ENCODE measurements around the gene CACNA1I. TPM values are rescaled to one million over a fixed set of nuclear protein-coding genes. Genes with fewer than 3 reads are reported as not detected.
A peak's percentile ranks its signal among the peaks of the same experiment; 100 is the strongest.

CACNA1I gene
- total and polyA plus RNA-seq, 3 experiments from 2014 or later, result 0.71 to 4.6 (median 4.6) TPM

DNA sequence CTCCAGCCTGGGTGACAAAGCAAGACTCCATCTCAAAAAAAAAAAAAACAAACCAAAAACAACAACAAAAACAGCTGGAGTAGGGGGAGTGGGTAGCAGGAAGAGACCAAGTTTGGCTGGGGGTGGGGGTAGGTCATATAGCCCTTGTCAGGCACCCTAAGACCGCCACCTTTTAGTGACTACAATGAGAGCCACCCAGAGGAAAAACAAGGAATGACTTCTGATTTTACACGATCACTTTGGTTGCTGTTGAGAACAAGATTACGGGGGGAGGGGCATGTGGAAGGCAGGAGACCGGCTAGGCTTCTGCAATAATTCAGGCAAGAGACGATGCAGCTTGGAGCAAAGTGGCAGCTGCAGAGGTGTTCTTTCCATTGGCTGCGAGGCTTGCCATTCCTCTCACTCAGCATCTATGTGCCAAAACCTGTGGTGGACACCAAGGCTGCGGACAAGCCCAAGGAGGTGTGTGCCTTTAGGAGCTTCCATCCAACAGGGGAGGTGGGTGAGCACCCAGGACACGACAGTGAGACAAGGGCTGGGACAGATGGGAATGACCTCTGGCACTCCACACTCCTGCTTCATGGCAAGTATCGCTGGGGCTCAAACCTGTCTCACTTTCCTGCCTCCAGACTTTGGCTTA is 39.7 kb upstream of the CACNA1I start:
- peaks cover 70% of the 10 kb centered on the region for H3K4me1 ChIP-seq (ENCODE audit: insufficient read depth, low read length)
- no peak overlapping the region for H3K27ac ChIP-seq (ENCODE audit: low read depth, low read length)
- Mint-ChIP-seq H3K4me1 (peaks cover 56 to 76% (median 73%) of the 10 kb centered on the region in 3 donors), H3K27me3 (no peaks in the 10 kb centered on the region), H3K27ac (peak overlapping the region in 7 of 8 donors; percentile 66 to 97 (median 87)), H3K4me3 (peak overlapping the region; percentile 87 to 97 (median 93)), H3K9me3 (no peaks in the 10 kb centered on the region), H3K36me3 (peaks cover 0 to 45% (median 3%) of the 10 kb centered on the region in 3 donors)
- no peaks in the 10 kb centered on the region for H3K9me3 ChIP-seq (ENCODE audit: low read length)
- peak in 1 of 5 donors; percentile 52 for DNase-seq
- POLR2A ChIA-PET, result interaction anchor here (0.6 to 2.3 kb wide), 6 partner anchors 10 to 513 kb away, joined by 3 to 33 read pairs (median 4); partner anchors contain the start of gene ATF4
- H3K4me3 ChIP-seq (ENCODE audit: low read length), result peak overlapping the region; percentile 92
- CTCF ChIA-PET, result interaction anchor here (0.6 to 4.9 kb wide), 15 partner anchors 11 to 564 kb away, joined by 3 to 57 read pairs (median 5); partner anchors contain the start of genes ATF4, MIEF1 and TAB1
- peaks cover 18% of the 10 kb centered on the region for H3K36me3 ChIP-seq (ENCODE audit: insufficient read depth, low read length)
- H3K27me3 ChIP-seq (ENCODE audit: insufficient read depth, low read length, poor library complexity, severe bottlenecking), result no peaks in the 10 kb centered on the region

- peaks cover 47 to 63% (median 62%) of the 10 kb centered on the region in 3 donors for H3K4me1 Mint-ChIP-seq
- H3K4me3 ChIP-seq (ENCODE audit: low read length), result peak within 1 kb of the TSS; percentile 92
- H3K9me3 ChIP-seq (ENCODE audit: low read length), result no peaks in the 10 kb centered on the region
- peaks cover 57% of the 10 kb centered on the region for H3K4me1 ChIP-seq (ENCODE audit: insufficient read depth, low read length)
- H3K36me3 Mint-ChIP-seq, result peaks cover 0 to 41% (median 3%) of the 10 kb centered on the region in 3 donors
- H3K27me3 Mint-ChIP-seq, result no peaks in the 10 kb centered on the region
- H3K27me3 ChIP-seq (ENCODE audit: insufficient read depth, low read length, poor library complexity, severe bottlenecking), result no peaks in the 10 kb centered on the region
- DNase-seq, result peak; percentile 98 to 100 (median 99)
- ChIA-PET POLR2A (interaction anchor here (0.7 to 2.1 kb wide), 6 partner anchors 9 to 511 kb away, joined by 3 to 11 read pairs (median 4); partner anchors contain the start of genes ATF4, MIEF1 and RPL3), CTCF (interaction anchor here (0.7 to 4.2 kb wide), 5 partner anchors 10 to 493 kb away, joined by 3 to 33 read pairs (median 5); partner anchors contain the start of genes ATF4 and MIEF1)
- H3K36me3 ChIP-seq (ENCODE audit: insufficient read depth, low read length), result peaks cover 18% of the 10 kb centered on the region
- peak within 1 kb of the TSS; percentile 91 for H3K27ac ChIP-seq (ENCODE audit: low read depth, low read length)
- H3K27ac Mint-ChIP-seq, result peak within 1 kb of the TSS; percentile 87 to 99 (median 94)
- no peaks in the 10 kb centered on the region for H3K9me3 Mint-ChIP-seq
- peak within 1 kb of the TSS; percentile 87 to 97 (median 93) for H3K4me3 Mint-ChIP-seq
Measured at GRCh38 chr22:39532215-39533073, 38.1 kb upstream of the CACNA1I start, which contains the start of gene RPS19BP1. Gene RPS19BP1, minus strand, starts transcription at chr22:39532748. Its CDS starts 10 bp downstream, at chr22:39532738.

- H3K4me3 ChIP-seq (ENCODE audit: low read length), result no peak overlapping the region
- peaks cover 41% of the 10 kb centered on the region for H3K4me1 ChIP-seq (ENCODE audit: insufficient read depth, low read length)
- no peak overlapping the region for H3K27ac ChIP-seq (ENCODE audit: low read depth, low read length)
- no peak for DNase-seq
- Mint-ChIP-seq H3K27me3 (no peaks in the 10 kb centered on the region), H3K9me3 (no peaks in the 10 kb centered on the region), H3K27ac (peak overlapping the region in 1 of 8 donors; percentile 54), H3K4me3 (peak overlapping the region in 1 of 7 donors; percentile 32), H3K36me3 (peaks cover 0 to 33% (median 3%) of the 10 kb centered on the region in 3 donors), H3K4me1 (peaks cover 33 to 47% (median 46%) of the 10 kb centered on the region in 3 donors)
- no peaks in the 10 kb centered on the region for H3K27me3 ChIP-seq (ENCODE audit: insufficient read depth, low read length, poor library complexity, severe bottlenecking)
- CTCF ChIA-PET, result interaction anchor here (0.8 to 5.0 kb wide), 33 partner anchors 9 to 1103 kb away, joined by 3 to 60 read pairs (median 4); partner anchors contain the start of genes MIEF1 and MRTFA
- H3K9me3 ChIP-seq (ENCODE audit: low read length), result no peaks in the 10 kb centered on the region
- peaks cover 18% of the 10 kb centered on the region for H3K36me3 ChIP-seq (ENCODE audit: insufficient read depth, low read length)
- POLR2A ChIA-PET, result interaction anchor here (1.0 to 1.2 kb wide), 3 partner anchors 14 to 510 kb away, joined by 3 to 5 read pairs (median 4); partner anchors contain the start of genes ATF4 and RPL3
Measured at GRCh38 chr22:39534092-39534506, 36.5 kb upstream of the CACNA1I start.

GRCh38 chr22:39534591-39535356 is 35.8 kb upstream of the CACNA1I start:
- ChIA-PET CTCF (interaction anchor here (0.5 to 5.0 kb wide), 52 partner anchors 8 to 1213 kb away, joined by 3 to 60 read pairs (median 3); partner anchors contain the start of genes MIEF1 and MRTFA), POLR2A (interaction anchor here (1.0 to 1.2 kb wide), 3 partner anchors 15 to 510 kb away, joined by 3 to 5 read pairs (median 4); partner anchors contain the start of genes ATF4 and RPL3)
- DNase-seq, result peak; percentile 70 to 86 (median 77)
- Histone ChIP-seq H3K27ac (ENCODE audit: low read depth, low read length) (no peak overlapping the region), H3K27me3 (ENCODE audit: insufficient read depth, low read length, poor library complexity, severe bottlenecking) (no peaks in the 10 kb centered on the region), H3K9me3 (ENCODE audit: low read length) (no peaks in the 10 kb centered on the region), H3K4me3 (ENCODE audit: low read length) (no peak overlapping the region), H3K36me3 (ENCODE audit: insufficient read depth, low read length) (peaks cover 12% of the 10 kb centered on the region), H3K4me1 (ENCODE audit: insufficient read depth, low read length) (peaks cover 34% of the 10 kb centered on the region)
- peaks cover 27 to 40% (median 39%) of the 10 kb centered on the region in 3 donors for H3K4me1 Mint-ChIP-seq
- H3K27me3 Mint-ChIP-seq, result no peaks in the 10 kb centered on the region
- no peak overlapping the region for H3K27ac Mint-ChIP-seq
- peaks cover 0 to 26% (median 3%) of the 10 kb centered on the region in 3 donors for H3K36me3 Mint-ChIP-seq
- peak overlapping the region in 1 of 7 donors; percentile 69 for H3K4me3 Mint-ChIP-seq
- no peaks in the 10 kb centered on the region for H3K9me3 Mint-ChIP-seq

- no peak for DNase-seq
- H3K27ac ChIP-seq (ENCODE audit: low read depth, low read length), result no peak overlapping the region
- H3K4me1 ChIP-seq (ENCODE audit: insufficient read depth, low read length), result peaks cover 28% of the 10 kb centered on the region
- POLR2A ChIA-PET, result interaction anchor here (1.2 kb wide), 2 partner anchors 15 to 509 kb away, joined by 4 to 5 read pairs; partner anchors contain the start of gene ATF4
- no peak overlapping the region for H3K4me3 Mint-ChIP-seq
- no peak overlapping the region for H3K4me3 ChIP-seq (ENCODE audit: low read length)
- peaks cover 23 to 34% (median 34%) of the 10 kb centered on the region in 3 donors for H3K4me1 Mint-ChIP-seq
- H3K36me3 ChIP-seq (ENCODE audit: insufficient read depth, low read length), result peaks cover 7% of the 10 kb centered on the region
- peaks cover 0 to 21% (median 3%) of the 10 kb centered on the region in 3 donors for H3K36me3 Mint-ChIP-seq
- H3K9me3 Mint-ChIP-seq, result no peaks in the 10 kb centered on the region
- CTCF ChIA-PET, result interaction anchor here (0.5 to 5.0 kb wide), 41 partner anchors 9 to 1213 kb away, joined by 3 to 60 read pairs (median 3); partner anchors contain the start of gene MRTFA
- no peaks in the 10 kb centered on the region for H3K27me3 ChIP-seq (ENCODE audit: insufficient read depth, low read length, poor library complexity, severe bottlenecking)
- no peaks in the 10 kb centered on the region for H3K9me3 ChIP-seq (ENCODE audit: low read length)
- H3K27ac Mint-ChIP-seq, result no peak overlapping the region
- no peaks in the 10 kb centered on the region for H3K27me3 Mint-ChIP-seq
Measured at GRCh38 chr22:39535357-39535725, 35.2 kb upstream of the CACNA1I start.

- no peak overlapping the region for H3K27ac ChIP-seq (ENCODE audit: low read depth, low read length)
- H3K36me3 Mint-ChIP-seq, result peaks cover 0 to 15% (median 3%) of the 10 kb centered on the region in 3 donors
- H3K9me3 Mint-ChIP-seq, result no peaks in the 10 kb centered on the region
- H3K9me3 ChIP-seq (ENCODE audit: low read length), result no peaks in the 10 kb centered on the region
- DNase-seq, result no peak
- peaks cover 22% of the 10 kb centered on the region for H3K4me1 ChIP-seq (ENCODE audit: insufficient read depth, low read length)
- H3K27ac Mint-ChIP-seq, result peak overlapping the region in 1 of 8 donors; percentile 75
- peaks cover 0 to 1% of the 10 kb centered on the region in 2 donors for H3K27me3 Mint-ChIP-seq
- H3K4me3 Mint-ChIP-seq, result no peak overlapping the region
- ChIA-PET CTCF (interaction anchor here (0.5 to 5.0 kb wide), 11 partner anchors 14 to 1212 kb away, joined by 3 to 60 read pairs (median 10); no protein-coding TSS in a partner anchor), POLR2A (interaction anchor here (1.0 kb wide), 1 partner anchor 16 kb away, joined by 4 read pairs; the partner anchor contains the start of gene ATF4)
- H3K27me3 ChIP-seq (ENCODE audit: insufficient read depth, low read length, poor library complexity, severe bottlenecking), result no peaks in the 10 kb centered on the region
- no peak overlapping the region for H3K4me3 ChIP-seq (ENCODE audit: low read length)
- peaks cover 18 to 28% (median 28%) of the 10 kb centered on the region in 3 donors for H3K4me1 Mint-ChIP-seq
- H3K36me3 ChIP-seq (ENCODE audit: insufficient read depth, low read length), result peaks cover 4% of the 10 kb centered on the region
Measured at GRCh38 chr22:39535831-39536449, 34.6 kb upstream of the CACNA1I start.

Measured in CD8-positive, alpha-beta memory T cell (primary cell).